Measurements from ENCODE around the gene APRT.
A peak's percentile ranks its signal among the peaks of the same experiment; 100 is the strongest.

Gene APRT

GRCh38 chr16:88806491-88807111, 5.1 kb downstream of the APRT start:
- peaks cover 56% of the 10 kb centered on the region for H3K36me3 ChIP-seq
- H3K27ac ChIP-seq: no peak overlapping the region
- no peak for DNase-seq
- no peak overlapping the region for H3K4me3 ChIP-seq (ENCODE audit: low read depth, low read length)
- no peaks in the 10 kb centered on the region for H3K9me3 ChIP-seq (ENCODE audit: severe bottlenecking)
- TF ChIP-seq CTCF (IDR thresholded peaks at IDR 0.05; ENCODE audit: low read depth, low read length): no peak
- H3K27me3 ChIP-seq (ENCODE audit: insufficient read depth, low read depth, severe bottlenecking): no peaks in the 10 kb centered on the region

- no peak overlapping the region for H3K27ac ChIP-seq
- H3K4me3 ChIP-seq (ENCODE audit: low read depth, low read length): no peak overlapping the region
- no peak for TF ChIP-seq CTCF (IDR thresholded peaks at IDR 0.05; ENCODE audit: low read depth, low read length)
- DNase-seq: no peak
- H3K9me3 ChIP-seq (ENCODE audit: severe bottlenecking): no peaks in the 10 kb centered on the region
- no peaks in the 10 kb centered on the region for H3K27me3 ChIP-seq (ENCODE audit: insufficient read depth, low read depth, severe bottlenecking)
- peaks cover 56% of the 10 kb centered on the region for H3K36me3 ChIP-seq
These were observed 5.8 kb downstream of the APRT start for GRCh38 chr16:88805887-88806393.

- peaks cover 56% of the 10 kb centered on the region for H3K36me3 ChIP-seq
- H3K9me3 ChIP-seq (ENCODE audit: severe bottlenecking): no peaks in the 10 kb centered on the region
- TF ChIP-seq CTCF (IDR thresholded peaks at IDR 0.05; ENCODE audit: low read depth, low read length): no peak
- peak overlapping the region; percentile 72 for H3K4me3 ChIP-seq (ENCODE audit: low read depth, low read length)
- no peak for DNase-seq
- no peak overlapping the region for H3K27ac ChIP-seq
- no peaks in the 10 kb centered on the region for H3K27me3 ChIP-seq (ENCODE audit: insufficient read depth, low read depth, severe bottlenecking)
These were observed 6.4 kb downstream of the APRT start for GRCh38 chr16:88805340-88805715.

GRCh38 chr16:88804552-88805339, 7.0 kb downstream of the APRT start:
- peaks cover 51% of the 10 kb centered on the region for H3K36me3 ChIP-seq
- peak; percentile 50 for DNase-seq
- TF ChIP-seq CTCF (IDR thresholded peaks at IDR 0.05; ENCODE audit: low read depth, low read length): no peak
- H3K27ac ChIP-seq: peak overlapping the region; percentile 92
- peak overlapping the region; percentile 72 for H3K4me3 ChIP-seq (ENCODE audit: low read depth, low read length)
- H3K9me3 ChIP-seq (ENCODE audit: severe bottlenecking): no peaks in the 10 kb centered on the region
- H3K27me3 ChIP-seq (ENCODE audit: insufficient read depth, low read depth, severe bottlenecking): no peaks in the 10 kb centered on the region

- Histone ChIP-seq H3K27ac (peak overlapping the region; percentile 92), H3K27me3 (ENCODE audit: insufficient read depth, low read depth, severe bottlenecking) (no peaks in the 10 kb centered on the region), H3K36me3 (peaks cover 46% of the 10 kb centered on the region), H3K4me3 (ENCODE audit: low read depth, low read length) (peak overlapping the region; percentile 72), H3K9me3 (ENCODE audit: severe bottlenecking) (no peaks in the 10 kb centered on the region)
- no peak for TF ChIP-seq CTCF (IDR thresholded peaks at IDR 0.05; ENCODE audit: low read depth, low read length)
- no peak for DNase-seq
These were observed 7.6 kb downstream of the APRT start for GRCh38 chr16:88804173-88804551.
